HCT116 (cell line): ENCODE data around the gene CKM. TPM values are rescaled to one million over a fixed set of nuclear protein-coding genes. Genes with fewer than 3 reads are reported as not detected.

Source experiments
- ATAC-seq: fragments of 200-7000 bp; cut with Tn5 transposase; 2 replicates; pipeline ENCODE4 v1.9.1; 2020; ENCODE audit warnings: mild to moderate bottlenecking, moderate library complexity
- Bru-seq: library from RNA; stranded (reverse); fragments of 400-500 nt; gene quantifications from one replicate; lab custom pipeline; 2021; lab: Mats Ljungman, UMichigan
- BruChase-seq, 2 experiments: library from RNA; stranded (reverse); fragments of 400-500 nt; gene quantifications; one replicate each; lab custom pipeline; 2021; lab: Mats Ljungman, UMichigan
- BruUV-seq: library from RNA; stranded (reverse); fragments of 400-500 nt; replicated peaks from 2 replicates; lab custom pipeline; 2021; lab: Mats Ljungman, UMichigan
- CTCF ChIA-PET: fragments of 300-600 bp; sonication (Branson Sonifier 250); formaldehyde crosslinking; loops from one replicate; lab custom pipeline; 2021; ENCODE audit warnings: antibody characterized with exemption; lab: Charles Lee
- POLR2A ChIA-PET: fragments of 300-600, 350-600 bp; sonication (Branson Sonifier 250); formaldehyde crosslinking; loops from one replicate; lab custom pipeline; 2021; ENCODE audit warnings: antibody characterized with exemption; lab: Charles Lee
- RAD21 ChIA-PET, 2 experiments: fragments of 300-600 bp; sonication (Branson Sonifier 250); formaldehyde crosslinking; loops; one replicate each; lab custom pipeline; 2023; ENCODE audit warnings: low total read pairs in 2 of 2; ENCODE audit not compliant: uncharacterized antibody in 2 of 2, unreplicated experiment in 2 of 2, low non-redundant PET in 1 of 2; lab: Charles Lee
- DNase-seq: peaks from one replicate; pipeline ENCODE4 v3.0.0-alpha.2; 2010; ENCODE audit warnings: low read depth, low spot score
- H2AFZ ChIP-seq: fragments of 200-600 bp; shearing (Covaris generic), sonication (generic); 2 replicates; pipeline ENCODE4 v1.6.1; 2017; ENCODE audit warnings: low read depth, mixed run types, mixed read lengths, antibody characterized with exemption, low read length; ENCODE audit not compliant: poor library complexity, severe bottlenecking
- H3K27ac ChIP-seq: 2 replicates; pipeline ENCODE4 v1.5.1; 2012; ENCODE audit warnings: low read depth, low read length
- H3K27me3 ChIP-seq: fragments of 200-600 bp; sonication (generic); 2 replicates; pipeline ENCODE4 v1.6.1; 2016; ENCODE audit warnings: mixed run types, low read length, mixed read lengths; ENCODE audit not compliant: insufficient read depth
- H3K36me3 ChIP-seq, 2 experiments: fragments of 200-500 bp in 1 of 2; fragments of 200-600 bp in 1 of 2; sonication (Bioruptor generic) in 1 of 2; sonication (generic) in 1 of 2; 2 replicates each; pipeline versions ENCODE4 v1.5.1 to v1.6.1; 2014 to 2016; ENCODE audit warnings: low read length in 2 of 2, inconsistent platforms in 1 of 2, mixed read lengths in 1 of 2, mixed run types in 1 of 2; ENCODE audit not compliant: insufficient read depth in 2 of 2, control insufficient read depth in 1 of 2
- H3K4me1 ChIP-seq, 2 experiments: fragments of 200-600 bp in 1 of 2; sonication (generic) in 1 of 2; 2 replicates each; pipeline versions ENCODE4 v1.5.1 to v1.6.1; 2012 to 2017; ENCODE audit warnings: low read length in 2 of 2, inconsistent platforms in 1 of 2, mild to moderate bottlenecking in 1 of 2, mixed read lengths in 1 of 2, mixed run types in 1 of 2, moderate library complexity in 1 of 2; ENCODE audit not compliant: insufficient read depth in 2 of 2, control insufficient read depth in 1 of 2
- H3K4me2 ChIP-seq: fragments of 200-600 bp; sonication (generic); 2 replicates; pipeline ENCODE4 v1.6.1; 2017; ENCODE audit warnings: mixed run types, low read length, mixed read lengths
- H3K4me3 ChIP-seq, 2 experiments: fragments of 200-600 bp in 1 of 2; sonication (generic) in 1 of 2; replicated peaks in 1 of 2; 2 replicates each; pipeline ENCODE4 v1.5.1; 2011 to 2016; ENCODE audit warnings: low read length in 2 of 2, control low read depth in 1 of 2, low read depth in 1 of 2, mild to moderate bottlenecking in 1 of 2, mixed read lengths in 1 of 2, mixed run types in 1 of 2
- H3K79me2 ChIP-seq: fragments of 200-600 bp; sonication (generic); 2 replicates; pipeline ENCODE4 v1.6.1; 2017; ENCODE audit warnings: mild to moderate bottlenecking, mixed run types, low read length, moderate library complexity, mixed read lengths; ENCODE audit not compliant: insufficient read depth
- H3K9ac ChIP-seq: fragments of 200-600 bp; sonication (generic); 2 replicates; pipeline ENCODE4 v1.6.1; 2016; ENCODE audit warnings: low read length, mixed read lengths
- H3K9me2 ChIP-seq: fragments of 200-600 bp; sonication (generic), shearing (Covaris generic); 2 replicates; pipeline ENCODE4 v1.6.1; 2017; ENCODE audit warnings: mixed run types, mild to moderate bottlenecking, moderate library complexity; ENCODE audit not compliant: insufficient read depth
- H3K9me3 ChIP-seq, 2 experiments: fragments of 200-500 bp in 1 of 2; fragments of 200-600 bp in 1 of 2; sonication (Bioruptor generic) in 1 of 2; sonication (generic) in 1 of 2; 2 replicates each; pipeline ENCODE4 v1.6.1; 2014 to 2017; ENCODE audit warnings: low read length in 2 of 2, mixed read lengths in 2 of 2, inconsistent platforms in 1 of 2, low read depth in 1 of 2, mild to moderate bottlenecking in 1 of 2, mixed run types in 1 of 2, moderate library complexity in 1 of 2; ENCODE audit not compliant: control insufficient read depth in 1 of 2, insufficient read depth in 1 of 2
- H4K20me1 ChIP-seq: fragments of 200-600 bp; sonication (generic), shearing (Covaris generic); 2 replicates; pipeline ENCODE4 v1.6.1; 2017; ENCODE audit warnings: mixed run types, mild to moderate bottlenecking, moderate library complexity; ENCODE audit not compliant: insufficient read depth
- ELF1 ChIP-seq: IDR thresholded peaks from 2 replicates; pipeline ENCODE4 v1.6.1; 2012; ENCODE audit warnings: low read depth, borderline replicate concordance
- EZH2 ChIP-seq: fragments of 200-600 bp; sonication (generic); IDR thresholded peaks from 2 replicates; pipeline ENCODE4 v1.6.1; 2017; ENCODE audit warnings: antibody characterized with exemption, mixed run types
- FOSL1 ChIP-seq: IDR thresholded peaks from 2 replicates; pipeline ENCODE4 v1.6.1; 2012; ENCODE audit warnings: low read depth
- MAX ChIP-seq: IDR thresholded peaks from 2 replicates; pipeline ENCODE4 v1.6.1; 2012
- POLR2A ChIP-seq: IDR thresholded peaks from 2 replicates; pipeline ENCODE4 v1.7.0; 2011; ENCODE audit warnings: borderline replicate concordance; ENCODE audit not compliant: insufficient read depth, insufficient read length; ENCODE audit errors: extremely low read depth
- POLR2AphosphoS5 ChIP-seq: IDR thresholded peaks from 2 replicates; pipeline ENCODE4 v1.6.1; 2011; ENCODE audit warnings: mild to moderate bottlenecking, low read depth, low read length, moderate library complexity
- RAD21 ChIP-seq: IDR thresholded peaks from 2 replicates; pipeline ENCODE4 v1.6.1; 2012; ENCODE audit warnings: low read depth, mild to moderate bottlenecking
- SP1 ChIP-seq: IDR thresholded peaks from 2 replicates; pipeline ENCODE4 v1.6.1; 2012; ENCODE audit warnings: low read depth
- SRF ChIP-seq: IDR thresholded peaks from 2 replicates; pipeline ENCODE4 v1.6.1; 2012; ENCODE audit warnings: low read depth
- intact Hi-C: fragments of 100-400 bp; cut with micrococcal nuclease; formaldehyde crosslinking; loops from 2 replicates; pipeline ENCODE4 v1.10.0; 2022
- long read RNA-seq: library from polyadenylated mRNA; unstranded; transcript quantifications from one replicate; pipeline ENCODE4 v2.0.0, GENCODE V29; 2021; ENCODE audit not compliant: unreplicated experiment
- polyA plus RNA-seq: library from polyadenylated mRNA; unstranded; fragments of >200 nt; gene quantifications from 2 replicates; pipeline ENCODE4 v1.2.1, GENCODE V29; 2012; ENCODE audit warnings: missing spikeins
- total RNA-seq: library from RNA; stranded (reverse); gene quantifications from one replicate; pipeline ENCODE4 v1.2.1, GENCODE V29; 2021; ENCODE audit not compliant: unreplicated experiment
- TF ChIP-seq, protein P1 (sequence below): IDR thresholded peaks from 2 replicates; pipeline ENCODE4 v1.6.1; 2012

CKM gene
- total RNA-seq (not detected), Bru-seq, nascent RNA (percentile 15 among the genes with signal in this experiment), BruChase-seq, experiment 1, labeled RNA remaining after a 6-hour chase (percentile 5 among the genes with signal in this experiment), BruChase-seq, experiment 2, labeled RNA remaining after a 2-hour chase (not detected)
- 0.09 and 0.10 TPM in 2 replicates for polyA plus RNA-seq
- long read RNA-seq, result 0 reads

GRCh38 chr19:45322744-45323281 is at the start of gene CKM:
Gene CKM, minus strand, starts transcription at chr19:45322875. Its CDS starts 3,162 bp downstream, at chr19:45319713.
- Histone ChIP-seq H3K4me2 (peak within 1 kb of the TSS; percentile 59; the same call in 1 of the 2 replicates), H3K4me1 (peaks cover 23 to 29% of the 10 kb centered on the region in 2 experiments), H2AFZ (no peak within 1 kb of the TSS)

More at GRCh38 chr19:45322744-45323281, at the start of gene CKM:
- H4K20me1 ChIP-seq, result no peaks in the 10 kb centered on the region
- H3K9me3 ChIP-seq, result no peaks in the 10 kb centered on the region
- ChIA-PET CTCF (no interaction called here), POLR2A (no interaction called here), RAD21 (no interaction called here)
- DNase-seq, result no peak
- H3K9me2 ChIP-seq, result no peaks in the 10 kb centered on the region
- H3K36me3 ChIP-seq, result no peaks in the 10 kb centered on the region
- intact Hi-C loops, result no loop called here
- no peaks in the 10 kb centered on the region for H3K79me2 ChIP-seq
- H3K27me3 ChIP-seq, result no peaks in the 10 kb centered on the region
- no TSS peak for BruUV-seq
- no peak within 1 kb of the TSS for H3K4me3 ChIP-seq
- H3K27ac ChIP-seq, result no peak within 1 kb of the TSS; the same call in 1 of the 2 replicates
- H3K9ac ChIP-seq, result no peak within 1 kb of the TSS
- ATAC-seq, result no peak
- no peak for TF ChIP-seq SRF
- TF ChIP-seq, protein P1, sequence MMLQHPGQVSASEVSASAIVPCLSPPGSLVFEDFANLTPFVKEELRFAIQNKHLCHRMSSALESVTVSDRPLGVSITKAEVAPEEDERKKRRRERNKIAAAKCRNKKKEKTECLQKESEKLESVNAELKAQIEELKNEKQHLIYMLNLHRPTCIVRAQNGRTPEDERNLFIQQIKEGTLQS, result no peak
- TF ChIP-seq SP1, result no peak
- TF ChIP-seq FOSL1, result no peak
- TF ChIP-seq EZH2, result no peak
- no peak for TF ChIP-seq ELF1
- TF ChIP-seq POLR2AphosphoS5, result no peak
- no peak for TF ChIP-seq MAX
- no peak for TF ChIP-seq RAD21
- no peak for TF ChIP-seq POLR2A
- TF ChIP-seq, all 23 proteins: peak for 0
